Nephron (organoid): Measurements from ENCODE around the gene ST3GAL3.

Source experiments
- H3K27ac Mint-ChIP-seq, 3 experiments: 2 replicates each; pipeline ENCODE4 v1.8.0; 2020; ENCODE audit warnings: mixed read lengths in 3 of 3, mild to moderate bottlenecking in 2 of 3, moderate library complexity in 1 of 3
- H3K27me3 Mint-ChIP-seq: 2 replicates; pipeline ENCODE4 v1.8.0; 2021; ENCODE audit warnings: low read depth, mild to moderate bottlenecking, moderate library complexity, mixed read lengths
- H3K36me3 Mint-ChIP-seq: 2 replicates; pipeline ENCODE4 v1.8.0; 2020; ENCODE audit warnings: low read depth, mixed read lengths
- H3K4me1 Mint-ChIP-seq: 2 replicates; pipeline ENCODE4 v1.8.0; 2020; ENCODE audit warnings: mixed read lengths
- H3K4me3 Mint-ChIP-seq, 3 experiments: 2 replicates each; pipeline ENCODE4 v1.8.0; 2020; ENCODE audit warnings: mild to moderate bottlenecking in 3 of 3, mixed read lengths in 3 of 3, moderate library complexity in 2 of 3
- H3K9me3 Mint-ChIP-seq: 2 replicates; pipeline ENCODE4 v1.8.0; 2020; ENCODE audit warnings: mixed read lengths
- TF ChIP-seq, protein P1 (sequence below), 3 experiments: fragments of 200-600 bp; sonication (generic); IDR thresholded peaks; one replicate each; pipeline ENCODE4 v1.5.0; 2021; ENCODE audit warnings: antibody characterized with exemption in 3 of 3; ENCODE audit not compliant: unreplicated experiment in 3 of 3

Gene ST3GAL3

DNA sequence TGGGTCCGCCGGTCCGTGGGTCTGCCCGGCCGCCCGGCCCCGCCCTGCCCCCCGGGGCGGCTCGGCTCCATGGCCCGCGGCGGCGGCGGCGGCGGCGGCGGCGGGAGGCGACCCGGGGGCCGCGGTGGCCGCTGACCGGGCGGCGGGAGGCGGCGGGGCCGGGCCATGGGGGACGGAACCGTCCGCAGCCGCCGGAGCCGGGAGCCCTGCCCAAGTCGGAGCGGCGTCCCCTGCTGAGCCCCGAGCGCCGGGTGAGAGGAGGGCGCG, 271.9 kb downstream of the ST3GAL3 start:
- H3K9me3 Mint-ChIP-seq: no peaks in the 10 kb centered on the region
- TF ChIP-seq, protein P1, sequence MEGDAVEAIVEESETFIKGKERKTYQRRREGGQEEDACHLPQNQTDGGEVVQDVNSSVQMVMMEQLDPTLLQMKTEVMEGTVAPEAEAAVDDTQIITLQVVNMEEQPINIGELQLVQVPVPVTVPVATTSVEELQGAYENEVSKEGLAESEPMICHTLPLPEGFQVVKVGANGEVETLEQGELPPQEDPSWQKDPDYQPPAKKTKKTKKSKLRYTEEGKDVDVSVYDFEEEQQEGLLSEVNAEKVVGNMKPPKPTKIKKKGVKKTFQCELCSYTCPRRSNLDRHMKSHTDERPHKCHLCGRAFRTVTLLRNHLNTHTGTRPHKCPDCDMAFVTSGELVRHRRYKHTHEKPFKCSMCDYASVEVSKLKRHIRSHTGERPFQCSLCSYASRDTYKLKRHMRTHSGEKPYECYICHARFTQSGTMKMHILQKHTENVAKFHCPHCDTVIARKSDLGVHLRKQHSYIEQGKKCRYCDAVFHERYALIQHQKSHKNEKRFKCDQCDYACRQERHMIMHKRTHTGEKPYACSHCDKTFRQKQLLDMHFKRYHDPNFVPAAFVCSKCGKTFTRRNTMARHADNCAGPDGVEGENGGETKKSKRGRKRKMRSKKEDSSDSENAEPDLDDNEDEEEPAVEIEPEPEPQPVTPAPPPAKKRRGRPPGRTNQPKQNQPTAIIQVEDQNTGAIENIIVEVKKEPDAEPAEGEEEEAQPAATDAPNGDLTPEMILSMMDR (IDR thresholded peaks at IDR 0.05; ENCODE audit: unreplicated experiment in 3 of 3): no peak
- no peaks in the 10 kb centered on the region for H3K27me3 Mint-ChIP-seq
- peaks cover 36% of the 10 kb centered on the region for H3K36me3 Mint-ChIP-seq
- H3K27ac Mint-ChIP-seq: no peak overlapping the region
- H3K4me1 Mint-ChIP-seq: peaks cover 56% of the 10 kb centered on the region
- no peak overlapping the region for H3K4me3 Mint-ChIP-seq

DNA sequence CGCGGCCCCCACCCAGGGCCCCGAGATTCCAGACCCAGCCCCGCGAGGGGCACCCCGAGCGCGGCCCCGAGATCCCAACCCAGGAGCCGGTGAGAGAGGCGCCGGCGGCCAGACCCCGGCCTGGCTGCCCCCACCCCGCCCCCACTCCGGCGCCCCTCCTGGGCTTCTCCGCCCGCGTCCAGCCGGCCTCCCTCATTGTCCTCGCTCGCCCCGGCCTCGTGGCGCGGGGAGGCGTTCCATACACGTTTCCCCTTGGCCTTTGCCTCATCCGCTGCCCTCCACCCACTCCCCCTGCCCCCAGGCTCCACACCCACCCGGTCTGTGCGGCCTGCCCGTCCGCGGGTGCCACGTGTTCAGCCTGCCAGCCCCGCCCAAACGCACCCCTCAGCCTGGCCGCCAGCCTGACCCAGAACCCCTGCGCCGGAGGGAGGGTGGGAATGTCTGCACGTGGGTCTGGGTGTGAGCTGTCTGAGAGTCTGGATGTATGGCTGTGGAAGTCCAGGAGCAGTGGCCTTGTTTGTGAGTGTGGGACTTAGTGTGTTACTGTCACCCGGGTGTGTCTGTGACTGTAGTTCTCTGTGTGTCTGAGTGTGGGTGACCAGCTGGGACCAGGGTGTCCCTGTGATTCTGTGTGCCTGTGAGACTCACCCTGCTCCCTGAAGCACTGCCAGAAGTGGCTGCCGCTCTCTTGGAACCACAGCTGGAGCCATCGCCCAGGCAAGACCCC, 272.4 kb downstream of the ST3GAL3 start:
- H3K9me3 Mint-ChIP-seq: no peaks in the 10 kb centered on the region
- TF ChIP-seq, protein P1 (IDR thresholded peaks at IDR 0.05; ENCODE audit: unreplicated experiment in 3 of 3): no peak
- peaks cover 52% of the 10 kb centered on the region for H3K4me1 Mint-ChIP-seq
- H3K27me3 Mint-ChIP-seq: no peaks in the 10 kb centered on the region
- peaks cover 38% of the 10 kb centered on the region for H3K36me3 Mint-ChIP-seq
- peak overlapping the region in 2 of 3 experiments; percentile 72 to 75 for H3K27ac Mint-ChIP-seq
- peak overlapping the region; percentile 89 to 93 (median 93) for H3K4me3 Mint-ChIP-seq

DNA sequence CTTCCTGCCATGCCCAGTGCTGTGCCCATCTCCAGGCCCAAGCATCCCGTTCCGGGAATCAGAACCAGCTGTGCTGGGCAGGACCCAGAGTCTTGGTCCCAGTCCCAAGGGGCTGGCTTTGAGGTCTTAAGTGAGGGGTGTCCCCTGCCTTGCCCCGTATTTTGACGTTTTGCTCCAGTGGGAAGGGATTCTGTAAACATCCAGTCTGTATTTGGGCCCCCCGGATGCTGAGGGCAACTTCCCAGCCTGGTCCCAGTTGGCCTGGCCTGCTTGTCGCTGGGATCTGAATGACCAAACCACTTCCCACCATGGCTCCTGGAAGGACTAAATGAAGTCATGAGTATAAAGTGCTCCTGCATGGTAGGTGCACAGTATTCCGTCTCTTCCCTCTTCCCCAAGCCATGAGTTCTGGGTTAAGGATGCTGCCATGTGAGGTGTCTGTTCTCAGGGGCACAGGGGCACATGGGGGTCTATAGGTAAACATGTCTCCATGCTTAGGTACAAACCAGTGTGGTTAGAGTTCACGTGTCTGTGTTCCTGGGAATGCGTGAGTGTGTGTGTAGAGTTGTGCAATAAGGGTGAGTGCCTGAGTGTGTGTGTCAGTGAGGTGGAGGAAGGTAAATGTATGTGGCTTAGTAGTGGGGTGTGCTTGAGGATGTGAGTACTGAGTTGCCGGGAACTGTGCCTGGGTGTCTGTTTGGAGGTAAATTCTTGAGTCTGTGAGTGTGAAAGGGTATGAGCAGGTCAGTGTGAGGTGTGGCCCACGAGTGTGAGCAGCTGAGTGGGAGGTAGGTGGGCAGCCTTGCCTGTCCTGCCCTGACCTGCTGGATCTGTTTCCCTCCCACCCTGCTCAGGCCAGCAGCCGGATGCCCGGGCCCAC, 273.2 kb downstream of the ST3GAL3 start:
- peak overlapping the region; percentile 1 to 75 (median 72) for H3K27ac Mint-ChIP-seq
- peaks cover 39% of the 10 kb centered on the region for H3K36me3 Mint-ChIP-seq
- no peaks in the 10 kb centered on the region for H3K27me3 Mint-ChIP-seq
- H3K9me3 Mint-ChIP-seq: no peaks in the 10 kb centered on the region
- TF ChIP-seq, protein P1 (IDR thresholded peaks at IDR 0.05; ENCODE audit: unreplicated experiment in 3 of 3): no peak
- peak overlapping the region; percentile 89 to 93 (median 93) for H3K4me3 Mint-ChIP-seq
- H3K4me1 Mint-ChIP-seq: peaks cover 52% of the 10 kb centered on the region
